Heart left ventricle (tissue), 13 donors: ENCODE results near the gene MDK.

Experiments
- POLR2A ChIP-seq, 2 donors: fragments of 450-650 bp; IDR thresholded peaks; one replicate each; pipeline ENCODE4 v1.6.1; 2017; ENCODE audit warnings: antibody characterized with exemption in 2 of 2, mild to moderate bottlenecking in 2 of 2, moderate library complexity in 2 of 2
- TF ChIP-seq, protein P1 (sequence below), 12 donors: fragments of 200-600 bp; sonication (generic) in 4 of 12; IDR thresholded peaks; one replicate each; pipeline versions ENCODE4 v1.5.0 to v1.8.0; 2018 to 2022; ENCODE audit warnings: antibody characterized with exemption in 12 of 12, mild to moderate bottlenecking in 5 of 12
- donor health status: ischemic (EF 13 %, LVEDD 7.1; RV severe dilation, severe dysfunction).
- donor health status: DM: no; HTN: yes; CAD: no.
- donor health status: DM: no; HTN: no; CAD: no.
- donor health status: ischemic (EF 25% LVEDD 6.9; RV normal size, moderate dysfunction).
- donor health status: ischemic (EF 25% LVEDD 5.7; RV mildly dilated, moderate dysfunction).
- donor health status: ischemic (EF 35%, LVEDD 5.7; RV mildly dilated, moderate dysfunction).
- donor health status: nonischemic (EF 11% LVEDD 7.7; RV severe dilation, severe dysfunction).
- donor health status: DM: yes; HTN: yes; CAD: no.
- donor health status: PGD.
- donor health status: ischemic (EF 29% LVEDD 5.4; RV normal size, mild dysfunction).
- donor health status: nonischemic (EF 23%, LVEDD 6.1; RV moderate dilation, normal function).

DNA sequence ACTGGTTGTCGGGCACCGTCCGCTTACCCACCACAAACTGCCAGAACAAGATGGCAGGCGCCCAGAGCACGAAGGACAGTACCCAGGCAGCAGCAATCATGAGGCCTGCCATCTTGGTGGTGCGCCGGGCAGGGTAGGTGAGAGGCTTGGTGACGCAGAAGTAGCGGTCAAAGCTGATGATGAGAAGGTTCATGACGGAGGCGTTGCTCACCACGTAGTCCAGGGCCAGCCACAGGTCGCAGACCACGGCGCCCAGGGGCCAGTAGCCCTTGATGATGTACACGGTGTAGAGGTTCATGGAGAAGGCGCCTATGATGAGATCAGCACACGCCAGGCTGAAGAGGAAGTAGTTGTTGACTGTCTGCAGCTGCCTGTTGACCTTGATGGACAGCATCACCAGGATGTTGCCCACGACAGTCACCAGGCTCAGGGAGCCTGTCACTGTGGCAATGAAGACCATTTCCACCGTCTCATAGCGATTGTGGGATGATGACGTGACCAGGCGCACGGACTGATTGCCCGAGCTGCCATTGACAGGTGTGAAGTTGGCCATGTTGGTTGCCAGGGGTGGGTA, 4.6 kb downstream of the MDK start:
- TF ChIP-seq, protein P1, sequence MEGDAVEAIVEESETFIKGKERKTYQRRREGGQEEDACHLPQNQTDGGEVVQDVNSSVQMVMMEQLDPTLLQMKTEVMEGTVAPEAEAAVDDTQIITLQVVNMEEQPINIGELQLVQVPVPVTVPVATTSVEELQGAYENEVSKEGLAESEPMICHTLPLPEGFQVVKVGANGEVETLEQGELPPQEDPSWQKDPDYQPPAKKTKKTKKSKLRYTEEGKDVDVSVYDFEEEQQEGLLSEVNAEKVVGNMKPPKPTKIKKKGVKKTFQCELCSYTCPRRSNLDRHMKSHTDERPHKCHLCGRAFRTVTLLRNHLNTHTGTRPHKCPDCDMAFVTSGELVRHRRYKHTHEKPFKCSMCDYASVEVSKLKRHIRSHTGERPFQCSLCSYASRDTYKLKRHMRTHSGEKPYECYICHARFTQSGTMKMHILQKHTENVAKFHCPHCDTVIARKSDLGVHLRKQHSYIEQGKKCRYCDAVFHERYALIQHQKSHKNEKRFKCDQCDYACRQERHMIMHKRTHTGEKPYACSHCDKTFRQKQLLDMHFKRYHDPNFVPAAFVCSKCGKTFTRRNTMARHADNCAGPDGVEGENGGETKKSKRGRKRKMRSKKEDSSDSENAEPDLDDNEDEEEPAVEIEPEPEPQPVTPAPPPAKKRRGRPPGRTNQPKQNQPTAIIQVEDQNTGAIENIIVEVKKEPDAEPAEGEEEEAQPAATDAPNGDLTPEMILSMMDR (IDR thresholded peaks at IDR 0.05), result no peak
- no peak for TF ChIP-seq POLR2A (IDR thresholded peaks at IDR 0.05)
